HUES64 (cell line): Measurements from ENCODE around the gene PRKACG.

Experiments used
- H3K27ac ChIP-seq: 2 replicates; pipeline ENCODE4 v1.7.0; 2013; ENCODE audit warnings: low read depth, low read length, inconsistent platforms
- H3K27me3 ChIP-seq: 2 replicates; pipeline ENCODE4 v1.6.1; 2013; ENCODE audit warnings: mild to moderate bottlenecking, low read length; ENCODE audit not compliant: insufficient read depth
- H3K36me3 ChIP-seq: 2 replicates; pipeline ENCODE4 v1.6.1; 2013; ENCODE audit warnings: mild to moderate bottlenecking, low read length; ENCODE audit not compliant: insufficient read depth
- H3K4me1 ChIP-seq: 2 replicates; pipeline ENCODE4 v1.6.1; 2013; ENCODE audit warnings: mild to moderate bottlenecking, low read length, moderate library complexity; ENCODE audit not compliant: insufficient read depth
- H3K4me3 ChIP-seq: 2 replicates; pipeline ENCODE4 v1.5.1; 2013; ENCODE audit warnings: mild to moderate bottlenecking, low read length, moderate library complexity
- H3K9ac ChIP-seq: 2 replicates; pipeline ENCODE4 v1.6.1; 2013; ENCODE audit warnings: mild to moderate bottlenecking, low read depth, low read length
- H3K9me3 ChIP-seq: 2 replicates; pipeline ENCODE4 v1.6.1; 2013; ENCODE audit warnings: low read depth, low read length; ENCODE audit not compliant: insufficient read depth
- WGBS: fragments of 150-250, 120-280 bp; methylation state at CpG from one replicate; pipeline ENCODE4 v1.1.7; 2013; ENCODE audit warnings: missing lambda C conversion rate; 5-methylcytosine and 5-hydroxymethylcytosine counted together

PRKACG gene

GRCh38 chr9:69044240-69045219 lies 30.6 kb upstream of the PRKACG start:
- H3K9ac ChIP-seq: no peak overlapping the region
- no peak overlapping the region; the same call in 1 of the 2 replicates for H3K27ac ChIP-seq
- peaks cover 27% of the 10 kb centered on the region for H3K36me3 ChIP-seq
- no peaks in the 10 kb centered on the region for H3K27me3 ChIP-seq
- no peak overlapping the region for H3K4me3 ChIP-seq
- no peaks in the 10 kb centered on the region for H3K9me3 ChIP-seq
- WGBS: 70% methylated on average over 7 of the region's 9 CpGs
- H3K4me1 ChIP-seq: peaks cover 33% of the 10 kb centered on the region

GRCh38 chr9:69040646-69041045 lies 26.7 kb upstream of the PRKACG start:
- 88% methylated on average over 1 of the region's 2 CpGs for WGBS
- H3K9ac ChIP-seq: no peak overlapping the region
- H3K9me3 ChIP-seq: no peaks in the 10 kb centered on the region
- no peaks in the 10 kb centered on the region for H3K27me3 ChIP-seq
- no peak overlapping the region for H3K27ac ChIP-seq
- no peaks in the 10 kb centered on the region for H3K36me3 ChIP-seq
- no peak overlapping the region for H3K4me3 ChIP-seq
- H3K4me1 ChIP-seq: peaks cover 26% of the 10 kb centered on the region

DNA sequence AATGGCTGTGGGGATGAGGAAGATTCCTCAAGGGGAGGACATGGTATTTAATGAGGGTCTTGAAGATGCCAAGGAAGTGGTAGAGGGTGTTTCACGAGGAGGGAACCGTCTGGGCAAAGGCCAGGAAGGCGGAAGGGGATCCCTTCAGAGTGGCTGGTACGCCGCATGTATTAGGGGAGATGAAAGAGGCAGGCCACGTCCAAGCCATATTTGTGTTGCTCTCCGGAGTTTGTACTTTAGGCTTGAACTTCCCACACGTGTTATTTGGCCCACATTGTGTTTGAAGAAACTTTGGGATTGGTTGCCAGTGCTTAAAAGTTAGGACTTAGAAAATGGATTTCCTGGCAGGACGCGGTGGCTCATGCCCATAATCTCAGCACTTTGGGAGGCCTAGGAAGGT lies 22.9 kb upstream of the PRKACG start:
- H3K27me3 ChIP-seq: no peaks in the 10 kb centered on the region
- H3K27ac ChIP-seq: no peak overlapping the region
- H3K4me1 ChIP-seq: no peaks in the 10 kb centered on the region
- peak overlapping the region; percentile 99 for H3K4me3 ChIP-seq
- H3K9ac ChIP-seq: peak overlapping the region; percentile 93
- H3K36me3 ChIP-seq: no peaks in the 10 kb centered on the region
- WGBS: 71% methylated on average over 10 of the region's 10 CpGs
- H3K9me3 ChIP-seq: no peaks in the 10 kb centered on the region

DNA sequence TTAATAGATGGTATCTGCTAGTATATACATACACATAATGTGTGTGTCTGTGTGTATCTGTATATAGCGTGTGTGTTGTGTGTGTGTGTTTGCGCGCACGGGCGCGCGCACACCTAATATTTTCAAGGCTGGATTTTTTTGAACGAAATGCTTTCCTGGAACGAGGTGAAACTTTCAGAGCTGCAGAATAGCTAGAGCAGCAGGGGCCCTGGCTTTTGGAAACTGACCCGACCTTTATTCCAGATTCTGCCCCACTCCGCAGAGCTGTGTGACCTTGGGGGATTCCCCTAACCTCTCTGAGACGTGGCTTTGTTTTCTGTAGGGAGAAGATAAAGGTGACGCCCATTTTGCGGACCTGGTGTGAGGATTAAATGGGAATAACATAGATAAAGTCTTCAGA lies 22.4 kb upstream of the PRKACG start:
- Histone ChIP-seq H3K4me1 (no peaks in the 10 kb centered on the region), H3K27me3 (no peaks in the 10 kb centered on the region), H3K4me3 (peak overlapping the region; percentile 99), H3K9ac (peak overlapping the region; percentile 93), H3K36me3 (no peaks in the 10 kb centered on the region), H3K9me3 (no peaks in the 10 kb centered on the region), H3K27ac (peak overlapping the region; percentile 84)
- WGBS: 7% methylated on average over 14 of the region's 14 CpGs

GRCh38 chr9:69035438-69036308 lies 21.8 kb upstream of the PRKACG start, which contains the start of gene FXN:
TSS of gene FXN (plus strand) at chr9:69035752. CDS start at chr9:69035783, 31 bp downstream.
- 1% methylated on average over 74 of the region's 75 CpGs for WGBS
- H3K27ac ChIP-seq: peak within 1 kb of the TSS; percentile 84
- H3K9me3 ChIP-seq: no peaks in the 10 kb centered on the region
- H3K27me3 ChIP-seq: no peaks in the 10 kb centered on the region
- H3K9ac ChIP-seq: peak within 1 kb of the TSS; percentile 93
- no peaks in the 10 kb centered on the region for H3K4me1 ChIP-seq
- H3K4me3 ChIP-seq: peak within 1 kb of the TSS; percentile 99
- H3K36me3 ChIP-seq: no peaks in the 10 kb centered on the region

GRCh38 chr9:69034071-69034470 lies 20.2 kb upstream of the PRKACG start:
- H3K36me3 ChIP-seq: no peaks in the 10 kb centered on the region
- H3K9ac ChIP-seq: no peak overlapping the region
- no peaks in the 10 kb centered on the region for H3K4me1 ChIP-seq
- H3K27me3 ChIP-seq: no peaks in the 10 kb centered on the region
- WGBS: 91% methylated on average over 2 of the region's 2 CpGs
- H3K27ac ChIP-seq: no peak overlapping the region
- no peak overlapping the region for H3K4me3 ChIP-seq
- 0 out of 2 replicates have a peak, but pooled peaks cover 3% of the 10 kb centered on the region for H3K9me3 ChIP-seq

DNA sequence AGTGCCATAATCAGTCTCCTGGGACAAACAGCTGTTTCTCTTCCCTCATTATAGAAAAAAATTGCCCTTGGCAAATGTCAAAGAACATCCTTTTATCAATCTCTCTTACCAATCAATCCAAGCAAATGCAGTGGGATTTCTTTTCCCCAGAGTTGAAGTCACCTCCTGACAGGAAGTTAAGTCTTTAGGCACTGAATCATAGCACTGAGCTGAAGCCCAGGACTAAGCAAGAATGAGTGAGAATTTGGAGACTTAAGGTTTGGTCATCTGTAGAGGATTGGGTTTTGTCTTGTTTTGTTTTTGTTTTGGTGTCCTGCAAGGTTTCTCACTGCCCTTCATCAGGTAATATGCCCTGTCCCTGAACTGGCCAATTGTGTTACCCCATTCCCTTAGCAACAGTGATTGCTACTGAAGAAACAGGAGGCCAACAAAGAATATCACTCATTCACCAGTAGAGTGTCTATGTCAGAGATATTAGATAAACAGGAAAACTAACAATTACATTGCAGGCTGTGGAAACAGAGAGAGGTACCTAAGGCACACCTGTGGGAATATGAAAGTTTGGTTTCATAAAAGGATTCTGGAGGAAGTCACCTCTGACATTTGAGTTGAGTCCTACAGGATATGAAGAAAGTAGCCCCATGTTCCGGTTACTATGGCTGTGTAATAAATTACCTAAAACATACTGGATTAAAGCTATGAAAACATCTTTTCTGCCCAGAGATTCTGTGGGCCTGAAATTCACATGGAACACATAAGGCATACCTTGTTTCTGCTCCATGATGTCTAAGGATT lies 17.1 kb upstream of the PRKACG start:
- Histone ChIP-seq H3K4me1 (no peaks in the 10 kb centered on the region), H3K36me3 (no peaks in the 10 kb centered on the region)
- 100% methylated on average over 1 of the region's 1 CpG for WGBS

GRCh38 chr9:69029535-69029934 lies 15.6 kb upstream of the PRKACG start:
- no peaks in the 10 kb centered on the region for H3K27me3 ChIP-seq
- H3K36me3 ChIP-seq: no peaks in the 10 kb centered on the region
- H3K27ac ChIP-seq: no peak overlapping the region
- H3K9me3 ChIP-seq: 0 out of 2 replicates have a peak, but pooled peaks cover 3% of the 10 kb centered on the region
- H3K4me3 ChIP-seq: no peak overlapping the region
- H3K9ac ChIP-seq: no peak overlapping the region
- H3K4me1 ChIP-seq: no peaks in the 10 kb centered on the region

More for the DNA sequence above, 17.1 kb upstream of the PRKACG start:
- no peak overlapping the region for H3K9ac ChIP-seq
- no peak overlapping the region for H3K27ac ChIP-seq
- no peaks in the 10 kb centered on the region for H3K27me3 ChIP-seq
- 0 out of 2 replicates have a peak, but pooled peaks cover 3% of the 10 kb centered on the region for H3K9me3 ChIP-seq
- H3K4me3 ChIP-seq: no peak overlapping the region

- H3K4me1 ChIP-seq: peaks cover 4% of the 10 kb centered on the region
- no peaks in the 10 kb centered on the region for H3K27me3 ChIP-seq
- no peak overlapping the region for H3K4me3 ChIP-seq
- no peak overlapping the region for H3K9ac ChIP-seq
- H3K36me3 ChIP-seq: no peaks in the 10 kb centered on the region
- no peak overlapping the region for H3K27ac ChIP-seq
- H3K9me3 ChIP-seq: 0 out of 2 replicates have a peak, but pooled peaks cover 3% of the 10 kb centered on the region
- WGBS: 96% methylated on average over 2 of the region's 2 CpGs
Observed at GRCh38 chr9:69028754-69029153, 14.8 kb upstream of the PRKACG start.

DNA sequence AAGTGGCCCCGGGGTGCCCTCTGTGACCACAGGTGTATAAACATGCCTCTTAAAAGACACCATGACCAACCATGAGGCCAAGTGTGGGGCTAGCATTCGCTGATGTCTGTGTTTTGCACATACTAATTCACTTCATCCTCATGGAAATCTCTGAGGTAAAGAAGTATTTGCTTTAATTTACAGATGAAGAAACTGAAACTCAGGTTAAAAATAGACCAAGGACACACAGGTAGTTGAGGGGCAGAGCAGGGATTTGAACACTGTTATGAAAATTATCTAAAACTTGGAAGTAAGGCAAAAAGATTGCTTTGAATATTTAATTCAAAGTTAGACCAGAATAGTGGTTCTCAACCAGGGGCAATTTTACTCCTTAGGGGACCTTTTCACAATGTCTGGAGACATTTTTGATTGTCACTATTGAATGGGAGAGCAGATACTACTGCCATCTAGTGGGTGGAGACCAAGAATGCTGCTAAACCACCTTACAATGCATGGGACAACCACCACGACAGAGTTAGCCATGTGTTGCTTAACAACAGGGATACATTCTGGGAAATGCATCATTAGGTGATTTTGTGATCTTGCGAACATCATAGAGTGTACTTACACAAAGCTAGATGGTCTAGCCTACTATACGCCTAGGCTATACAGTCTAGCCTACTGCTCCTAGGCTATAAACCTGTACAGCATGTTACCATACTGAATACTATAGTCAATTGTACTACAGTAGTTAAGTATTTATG lies 13.6 kb upstream of the PRKACG start:
- Histone ChIP-seq H3K4me3 (no peak overlapping the region), H3K27ac (no peak overlapping the region), H3K36me3 (no peaks in the 10 kb centered on the region), H3K4me1 (peaks cover 8% of the 10 kb centered on the region), H3K27me3 (no peaks in the 10 kb centered on the region), H3K9me3 (0 out of 2 replicates have a peak, but pooled peaks cover 3% of the 10 kb centered on the region), H3K9ac (no peak overlapping the region)
- 66% methylated on average over 4 of the region's 5 CpGs for WGBS
